IMR-90 (cell line): ENCODE measurements around the gene DSCAM. TPM values are rescaled to one million over a fixed set of nuclear protein-coding genes. Genes with fewer than 3 reads are reported as not detected.

ENCODE experiments used
- ATAC-seq: fragments of 200-7000 bp; cut with Tn5 transposase; 2 replicates; pipeline ENCODE4 v1.9.1; 2020; ENCODE audit warnings: low read depth, mild to moderate bottlenecking, moderate library complexity
- BruUV-seq: library from RNA; stranded (reverse); fragments of 400-500 nt; replicated peaks from 2 replicates; lab custom pipeline; 2021; lab: Mats Ljungman, UMichigan
- CTCF ChIA-PET: fragments of 300-600 bp; formaldehyde crosslinking; extraction: SDS; loops from one replicate; lab custom pipeline; 2021; ENCODE audit warnings: antibody characterized with exemption; lab: Yijun Ruan, JAX
- POLR2A ChIA-PET: fragments of 300-600 bp; sonication (Branson Sonifier 250); formaldehyde crosslinking; loops from one replicate; lab custom pipeline; 2022; ENCODE audit warnings: antibody characterized with exemption; ENCODE audit not compliant: unreplicated experiment; lab: Charles Lee
- DNase-seq: peaks from one replicate; pipeline ENCODE4 v3.0.0; 2013
- H2AFZ ChIP-seq: replicated peaks from 2 replicates; pipeline ENCODE3; 2013; ENCODE audit warnings: low read length, mild to moderate bottlenecking; ENCODE audit not compliant: poor library complexity
- H2AK5ac ChIP-seq: 2 replicates; pipeline ENCODE4 v1.6.1; 2013; ENCODE audit warnings: low read depth, low read length, inconsistent platforms
- H2AK9ac ChIP-seq: replicated peaks from 2 replicates; pipeline ENCODE3; 2013; ENCODE audit warnings: mild to moderate bottlenecking, low read depth, low read length, moderate library complexity; ENCODE audit not compliant: poor library complexity
- H2BK120ac ChIP-seq: 2 replicates; pipeline ENCODE4 v1.6.1; 2013; ENCODE audit warnings: low read depth, low read length, inconsistent platforms
- H2BK15ac ChIP-seq: 3 replicates; pipeline ENCODE4 v1.6.1; 2013; ENCODE audit warnings: low read depth, low read length, inconsistent platforms
- H2BK20ac ChIP-seq: 2 replicates; pipeline ENCODE4 v1.6.1; 2013; ENCODE audit warnings: low read depth, mild to moderate bottlenecking, inconsistent platforms, low read length, moderate library complexity
- H2BK5ac ChIP-seq: 2 replicates; pipeline ENCODE4 v1.6.1; 2013; ENCODE audit warnings: mild to moderate bottlenecking, low read depth, low read length, inconsistent platforms; ENCODE audit not compliant: poor library complexity, severe bottlenecking
- H3K14ac ChIP-seq: replicated peaks from 2 replicates; pipeline ENCODE4 v1.6.1; 2013; ENCODE audit warnings: low read depth, low read length, inconsistent platforms
- H3K18ac ChIP-seq: 2 replicates; pipeline ENCODE4 v1.6.1; 2013; ENCODE audit warnings: low read depth, low read length, control low read depth
- H3K23ac ChIP-seq: 2 replicates; pipeline ENCODE4 v1.6.1; 2013; ENCODE audit warnings: low read depth, low read length, inconsistent platforms
- H3K27ac ChIP-seq: 2 replicates; pipeline ENCODE4 v1.5.1; 2013; ENCODE audit warnings: mild to moderate bottlenecking, control low read depth, low read length; ENCODE audit not compliant: insufficient read depth
- H3K27me3 ChIP-seq: 2 replicates; pipeline ENCODE4 v1.6.1; 2013; ENCODE audit warnings: low read length; ENCODE audit not compliant: control insufficient read depth, insufficient read depth
- H3K36me3 ChIP-seq: 2 replicates; pipeline ENCODE4 v1.6.1; 2013; ENCODE audit warnings: low read length, mixed read lengths; ENCODE audit not compliant: control insufficient read depth, insufficient read depth
- H3K4ac ChIP-seq: 2 replicates; pipeline ENCODE4 v1.6.1; 2013; ENCODE audit warnings: low read depth, low read length, inconsistent platforms
- H3K4me1 ChIP-seq: 2 replicates; pipeline ENCODE4 v1.6.1; 2013; ENCODE audit warnings: low read length, mixed read lengths; ENCODE audit not compliant: control insufficient read depth, insufficient read depth
- H3K4me2 ChIP-seq: 2 replicates; pipeline ENCODE4 v1.6.1; 2013; ENCODE audit warnings: low read depth, mild to moderate bottlenecking, control low read depth, low read length, moderate library complexity
- H3K4me3 ChIP-seq: 2 replicates; pipeline ENCODE4 v1.5.1; 2013; ENCODE audit warnings: low read depth, mild to moderate bottlenecking, control low read depth, low read length, moderate library complexity; ENCODE audit not compliant: insufficient read depth
- H3K56ac ChIP-seq: 2 replicates; pipeline ENCODE4 v1.6.1; 2013; ENCODE audit warnings: low read length, inconsistent platforms; ENCODE audit not compliant: insufficient read depth; ENCODE audit errors: extremely low read depth
- H3K79me1 ChIP-seq, 2 experiments: 2 replicates each; pipeline ENCODE4 v1.6.1; 2013; ENCODE audit warnings: low read length in 2 of 2, inconsistent platforms in 1 of 2, low read depth in 1 of 2
- H3K9ac ChIP-seq: 2 replicates; pipeline ENCODE4 v1.6.1; 2013; ENCODE audit warnings: low read depth, low read length, control low read depth
- H3K9me1 ChIP-seq: 2 replicates; pipeline ENCODE4 v1.6.1; 2013; ENCODE audit warnings: low read length, inconsistent platforms; ENCODE audit not compliant: insufficient read depth
- H3K9me3 ChIP-seq: 2 replicates; pipeline ENCODE4 v1.6.1; 2013; ENCODE audit warnings: low read length; ENCODE audit not compliant: control insufficient read depth, insufficient read depth
- H4K20me1 ChIP-seq: 2 replicates; pipeline ENCODE4 v1.6.1; 2013; ENCODE audit warnings: low read length, inconsistent platforms; ENCODE audit not compliant: insufficient read depth
- H4K5ac ChIP-seq: 2 replicates; pipeline ENCODE4 v1.6.1; 2013; ENCODE audit warnings: mild to moderate bottlenecking, low read depth, low read length, control low read depth
- H4K8ac ChIP-seq, 2 experiments: 2 replicates each; pipeline ENCODE4 v1.6.1; 2013; ENCODE audit warnings: low read depth in 2 of 2, low read length in 2 of 2, control low read depth in 1 of 2, inconsistent platforms in 1 of 2
- H4K91ac ChIP-seq: 2 replicates; pipeline ENCODE4 v1.6.1; 2013; ENCODE audit warnings: low read depth, low read length, inconsistent platforms; ENCODE audit not compliant: insufficient read depth
- BHLHE40 ChIP-seq: fragments of 150-350 bp; IDR thresholded peaks from 2 replicates; pipeline ENCODE4 v1.6.1; 2016; ENCODE audit warnings: mild to moderate bottlenecking, low read depth, low read length
- CEBPB ChIP-seq: IDR thresholded peaks from 2 replicates; pipeline ENCODE4 v1.6.1; 2012; ENCODE audit warnings: low read depth, low read length, improper control_type of control experiment
- CHD1 ChIP-seq: IDR thresholded peaks from 2 replicates; pipeline ENCODE4 v1.6.1; 2012; ENCODE audit warnings: low read depth, low read length, improper control_type of control experiment
- MAZ ChIP-seq: IDR thresholded peaks from 2 replicates; pipeline ENCODE4 v1.6.1; 2012; ENCODE audit warnings: low read depth, mild to moderate bottlenecking, low read length, improper control_type of control experiment, moderate library complexity, borderline replicate concordance
- MXI1 ChIP-seq: IDR thresholded peaks from 2 replicates; pipeline ENCODE4 v1.6.1; 2012; ENCODE audit warnings: low read depth, mild to moderate bottlenecking, low read length, moderate library complexity, borderline replicate concordance
- RFX5 ChIP-seq: IDR thresholded peaks from 2 replicates; pipeline ENCODE4 v1.8.0; 2012; ENCODE audit warnings: low read depth, mild to moderate bottlenecking, low read length, moderate library complexity
- SMC3 ChIP-seq: fragments of 150-350 bp; IDR thresholded peaks from 2 replicates; pipeline ENCODE4 v1.6.1; 2016; ENCODE audit warnings: low read depth, mild to moderate bottlenecking, antibody characterized with exemption, low read length, moderate library complexity
- WGBS, 2 experiments: methylation state at CpG; one replicate each; pipeline versions ENCODE4 v1.1.5 to v1.1.7; 2013; ENCODE audit warnings: missing lambda C conversion rate in 2 of 2; ENCODE audit not compliant: insufficient read length in 1 of 2; ENCODE audit errors: extremely low coverage in 2 of 2; 5-methylcytosine and 5-hydroxymethylcytosine counted together
- dilution Hi-C: fragments of 300-500 bp; cut with HindIII; formaldehyde crosslinking; loops from one replicate; pipeline ENCODE4 v1.14.3; 2018; ENCODE audit warnings: low sequenced_read_pairs; ENCODE audit not compliant: unreplicated experiment
- in situ Hi-C: fragments of 300-500 bp; cut with MboI; formaldehyde crosslinking; loops from 3 replicates; pipeline ENCODE4 v1.14.3; 2019; ENCODE audit warnings: low sequenced_read_pairs, inconsistent platforms, mixed read lengths
- intact Hi-C: fragments of 100-400 bp; cut with micrococcal nuclease; formaldehyde crosslinking; loops from 2 replicates; pipeline ENCODE4 v1.10.0; 2022
- polyA plus RNA-seq, 3 experiments: library from polyadenylated mRNA; depleted of rRNA; stranded (reverse); fragments of >200 nt; gene quantifications; 2 replicates each; pipeline ENCODE4 v1.2.3, GENCODE V29; 2012; ENCODE audit warnings: low replicate concordance in 1 of 3
- total RNA-seq: library from RNA; depleted of rRNA; stranded (reverse); fragments of >200 nt; gene quantifications from 2 replicates; pipeline ENCODE4 v1.2.3, GENCODE V29; 2012
- TF ChIP-seq, protein P1 (sequence below): conservative IDR thresholded peaks from 2 replicates; pipeline ENCODE4 v1.5.1; 2012; ENCODE audit warnings: mild to moderate bottlenecking, low read depth, low read length, improper control_type of control experiment
- TF ChIP-seq, protein P2 (sequence below): fragments of 150-350 bp; IDR thresholded peaks from 2 replicates; pipeline ENCODE4 v1.6.1; 2016; ENCODE audit warnings: low read depth, mild to moderate bottlenecking, low read length, moderate library complexity, borderline replicate concordance

The DSCAM gene
- total and polyA plus RNA-seq, 2 of the 4 experiments (the other 2 are of a cell fraction), result under 0.01 to 0.02 TPM

DNA sequence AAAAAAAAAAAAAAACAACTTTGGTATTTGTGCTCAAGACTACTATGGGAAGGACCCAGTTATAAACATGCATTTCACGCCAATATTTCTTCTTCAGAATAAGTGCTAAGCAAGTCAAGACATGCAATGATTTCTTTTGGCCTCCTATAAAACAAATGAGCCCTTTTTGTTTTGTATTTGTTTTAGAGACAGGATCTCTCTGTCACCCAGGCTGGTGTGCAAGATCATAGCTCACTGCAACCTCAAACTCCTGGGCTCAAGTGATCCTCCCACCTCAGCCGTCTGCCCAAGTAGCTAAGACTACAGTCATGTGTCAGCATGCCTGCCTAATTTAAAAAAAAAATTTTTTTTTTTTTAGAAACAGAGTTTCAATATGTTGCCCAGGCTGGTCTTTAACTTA lies 631.0 kb downstream of the DSCAM start:
- Histone ChIP-seq H3K23ac (no peak overlapping the region), H4K20me1 (no peaks in the 10 kb centered on the region), H3K36me3 (no peaks in the 10 kb centered on the region), H3K4me2 (no peak overlapping the region), H2AFZ (no peak overlapping the region), H3K79me1 (no peaks in the 10 kb centered on the region), H4K8ac (no peak overlapping the region), H3K27ac (no peak overlapping the region), H3K4me3 (no peak overlapping the region), H4K91ac (no peak overlapping the region), H3K4me1 (no peaks in the 10 kb centered on the region), H4K5ac (no peak overlapping the region), H2AK9ac (no peak overlapping the region), H2BK120ac (no peak overlapping the region), H3K27me3 (no peaks in the 10 kb centered on the region), H3K9me1 (no peaks in the 10 kb centered on the region), H3K9me3 (peaks cover 14% of the 10 kb centered on the region), H3K4ac (no peak overlapping the region), H2AK5ac (no peak overlapping the region), H2BK5ac (no peak overlapping the region), H3K9ac (no peak overlapping the region), H2BK15ac (no peak overlapping the region), H2BK20ac (no peak overlapping the region), H3K18ac (no peak overlapping the region), H3K56ac (no peak overlapping the region), H3K14ac (no peak overlapping the region)
- intact Hi-C loops, result no loop called here
- no peak for TF ChIP-seq CHD1
- TF ChIP-seq CEBPB, result no peak
- TF ChIP-seq BHLHE40, result no peak
- TF ChIP-seq, protein P1, sequence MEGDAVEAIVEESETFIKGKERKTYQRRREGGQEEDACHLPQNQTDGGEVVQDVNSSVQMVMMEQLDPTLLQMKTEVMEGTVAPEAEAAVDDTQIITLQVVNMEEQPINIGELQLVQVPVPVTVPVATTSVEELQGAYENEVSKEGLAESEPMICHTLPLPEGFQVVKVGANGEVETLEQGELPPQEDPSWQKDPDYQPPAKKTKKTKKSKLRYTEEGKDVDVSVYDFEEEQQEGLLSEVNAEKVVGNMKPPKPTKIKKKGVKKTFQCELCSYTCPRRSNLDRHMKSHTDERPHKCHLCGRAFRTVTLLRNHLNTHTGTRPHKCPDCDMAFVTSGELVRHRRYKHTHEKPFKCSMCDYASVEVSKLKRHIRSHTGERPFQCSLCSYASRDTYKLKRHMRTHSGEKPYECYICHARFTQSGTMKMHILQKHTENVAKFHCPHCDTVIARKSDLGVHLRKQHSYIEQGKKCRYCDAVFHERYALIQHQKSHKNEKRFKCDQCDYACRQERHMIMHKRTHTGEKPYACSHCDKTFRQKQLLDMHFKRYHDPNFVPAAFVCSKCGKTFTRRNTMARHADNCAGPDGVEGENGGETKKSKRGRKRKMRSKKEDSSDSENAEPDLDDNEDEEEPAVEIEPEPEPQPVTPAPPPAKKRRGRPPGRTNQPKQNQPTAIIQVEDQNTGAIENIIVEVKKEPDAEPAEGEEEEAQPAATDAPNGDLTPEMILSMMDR, result no peak
- TF ChIP-seq MAZ, result no peak
- TF ChIP-seq, protein P2, sequence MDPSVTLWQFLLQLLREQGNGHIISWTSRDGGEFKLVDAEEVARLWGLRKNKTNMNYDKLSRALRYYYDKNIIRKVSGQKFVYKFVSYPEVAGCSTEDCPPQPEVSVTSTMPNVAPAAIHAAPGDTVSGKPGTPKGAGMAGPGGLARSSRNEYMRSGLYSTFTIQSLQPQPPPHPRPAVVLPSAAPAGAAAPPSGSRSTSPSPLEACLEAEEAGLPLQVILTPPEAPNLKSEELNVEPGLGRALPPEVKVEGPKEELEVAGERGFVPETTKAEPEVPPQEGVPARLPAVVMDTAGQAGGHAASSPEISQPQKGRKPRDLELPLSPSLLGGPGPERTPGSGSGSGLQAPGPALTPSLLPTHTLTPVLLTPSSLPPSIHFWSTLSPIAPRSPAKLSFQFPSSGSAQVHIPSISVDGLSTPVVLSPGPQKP, result no peak
- TF ChIP-seq RFX5, result no peak
- TF ChIP-seq MXI1, result no peak
- no peak for TF ChIP-seq SMC3
- DNase-seq (no peak), ATAC-seq (no peak)
- ChIA-PET CTCF (no interaction called here), POLR2A (no interaction called here)
- BruUV-seq, result no TSS peak
- in situ Hi-C loops, result no loop called here
- WGBS, 2 experiments, result no CpG with 5 or more reads among the region's 2 CpGs
- dilution Hi-C loops, result no loop called here
